ENCODE results near the gene MYDGF. TPM values are rescaled to one million over a fixed set of nuclear protein-coding genes. Genes with fewer than 3 reads are reported as not detected.

MYDGF gene
- total and polyA plus RNA-seq, 7 experiments from 2014 or later, result 28.1 to 105 (median 32.4) TPM

DNA sequence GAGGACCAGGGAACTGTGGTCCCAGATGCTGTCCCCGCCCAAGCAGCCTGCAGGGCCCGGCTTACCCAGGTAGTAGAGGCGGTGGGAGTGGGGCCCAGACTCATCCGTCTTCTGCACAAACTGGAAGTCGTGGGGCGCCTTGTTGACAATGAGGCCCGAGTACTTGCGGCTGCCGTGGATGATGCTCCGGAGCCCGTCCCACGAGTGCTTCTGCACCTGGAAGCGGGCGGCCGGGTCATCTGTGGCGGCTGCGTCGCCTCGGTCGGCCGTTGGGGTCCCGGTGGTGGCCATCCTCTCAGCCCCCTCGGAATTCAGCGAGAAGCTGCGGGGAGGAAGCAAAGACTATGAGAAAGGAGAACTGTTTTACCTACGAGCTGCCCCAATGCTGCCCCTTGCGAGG, 43.9 kb upstream of the MYDGF start:
- Histone ChIP-seq H3K27ac (ENCODE audit: low read depth, low read length) (no peak overlapping the region), H3K9me3 (ENCODE audit: control insufficient read depth in 2 of 3, low read length in 3 of 3) (no peaks in the 10 kb centered on the region), H3K36me3 (ENCODE audit: control insufficient read depth in 2 of 3, insufficient read depth in 3 of 3, low read length in 3 of 3) (peaks cover 0 to 87% (median 19%) of the 10 kb centered on the region in 3 experiments), H3K4me1 (ENCODE audit: control insufficient read depth in 2 of 2, insufficient read depth in 2 of 2, low read length in 2 of 2) (peaks cover 0 to 7% of the 10 kb centered on the region in 2 donors), H3K4me3 (ENCODE audit: low read length) (no peak overlapping the region), H3K27me3 (ENCODE audit: control insufficient read depth in 2 of 2, insufficient read depth in 2 of 2, low read length in 2 of 2) (no peaks in the 10 kb centered on the region)
- Mint-ChIP-seq H3K4me1 (peaks cover 4 to 12% (median 6%) of the 10 kb centered on the region in 7 donors), H3K27me3 (no peaks in the 10 kb centered on the region), H3K4me3 (no peak overlapping the region), H3K36me3 (peaks cover 5 to 45% (median 13%) of the 10 kb centered on the region in 5 donors), H3K9me3 (peaks cover 0 to 1% (median 0%) of the 10 kb centered on the region in 11 donors), H3K27ac (no peak overlapping the region)
- intact Hi-C loops (cut with micrococcal nuclease), result no loop called here
- DNase-seq (no peak), ATAC-seq (no peak)
- POLR2A ChIA-PET, result no interaction called here
- CTCF ChIA-PET, result no interaction called here

DNA sequence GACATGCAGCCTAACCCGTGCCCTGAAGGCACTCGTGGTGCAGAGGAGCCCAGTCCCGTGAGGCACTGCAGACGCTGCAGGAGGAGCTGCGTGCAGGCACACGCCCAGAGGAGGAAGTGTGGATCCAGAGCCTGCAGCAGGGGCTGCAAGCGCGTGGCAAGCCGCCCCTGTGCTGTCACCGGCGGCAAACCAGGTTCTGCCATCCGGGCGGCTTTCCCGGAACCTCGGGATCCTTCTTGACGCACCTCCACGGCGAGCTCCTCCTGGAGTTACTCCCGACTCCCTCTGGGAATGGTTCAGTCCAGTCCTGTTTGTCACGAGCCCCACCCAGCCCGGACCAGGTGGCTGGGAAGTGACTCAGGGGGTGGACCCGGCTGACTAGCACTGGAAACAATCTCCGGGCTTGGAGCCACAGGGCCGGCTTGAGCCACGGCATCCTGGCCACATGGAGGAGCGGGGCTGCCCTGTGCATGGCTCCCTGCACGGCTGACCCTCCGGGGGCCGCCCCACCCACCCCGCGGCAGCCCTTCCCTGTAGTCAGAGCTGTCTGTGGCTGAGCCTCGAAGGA, 43.3 kb upstream of the MYDGF start:
- H3K4me1 ChIP-seq (ENCODE audit: control insufficient read depth in 2 of 2, insufficient read depth in 2 of 2, low read length in 2 of 2), result peaks cover 0 to 7% of the 10 kb centered on the region in 2 donors
- H3K27me3 Mint-ChIP-seq, result no peaks in the 10 kb centered on the region
- H3K4me1 Mint-ChIP-seq, result peaks cover 5 to 13% (median 6%) of the 10 kb centered on the region in 7 donors
- H3K4me3 Mint-ChIP-seq, result no peak overlapping the region
- no peak for ATAC-seq
- POLR2A ChIA-PET, result no interaction called here
- no peak overlapping the region for H3K27ac Mint-ChIP-seq
- peaks cover 0 to 1% (median 0%) of the 10 kb centered on the region in 11 donors for H3K9me3 Mint-ChIP-seq
- no peak overlapping the region for H3K4me3 ChIP-seq (ENCODE audit: low read length)
- no peak overlapping the region for H3K27ac ChIP-seq (ENCODE audit: low read depth, low read length)
- H3K27me3 ChIP-seq (ENCODE audit: control insufficient read depth in 2 of 2, insufficient read depth in 2 of 2, low read length in 2 of 2), result no peaks in the 10 kb centered on the region
- peaks cover 0 to 82% (median 15%) of the 10 kb centered on the region in 3 experiments for H3K36me3 ChIP-seq (ENCODE audit: control insufficient read depth in 2 of 3, insufficient read depth in 3 of 3, low read length in 3 of 3)
- CTCF ChIA-PET, result no interaction called here
- no peak for DNase-seq
- intact Hi-C loops (cut with micrococcal nuclease), result no loop called here
- H3K36me3 Mint-ChIP-seq, result peaks cover 5 to 46% (median 13%) of the 10 kb centered on the region in 5 donors
- no peaks in the 10 kb centered on the region for H3K9me3 ChIP-seq (ENCODE audit: control insufficient read depth in 2 of 3, low read length in 3 of 3)

DNA sequence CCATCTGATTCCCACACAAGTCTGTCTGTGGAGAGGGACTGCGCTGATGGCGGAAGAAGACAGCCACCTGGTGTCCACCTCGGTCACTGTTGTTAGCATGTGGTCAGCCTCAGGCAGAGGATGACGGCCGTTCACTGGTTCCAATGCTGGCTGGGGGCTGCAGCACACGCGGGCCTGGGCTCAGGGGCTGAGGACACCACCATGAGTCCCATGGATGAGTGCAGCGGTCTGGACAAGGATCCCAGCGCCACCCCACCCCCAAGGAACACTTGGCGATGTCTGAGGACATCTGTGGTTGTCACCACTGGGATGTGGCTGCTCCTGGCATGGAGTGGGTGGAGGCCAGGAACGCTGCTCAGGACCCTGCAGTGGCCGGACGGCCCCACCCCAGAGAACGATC, 42.6 kb upstream of the MYDGF start:
- Histone ChIP-seq H3K27ac (ENCODE audit: low read depth, low read length) (no peak overlapping the region), H3K4me3 (ENCODE audit: low read length) (no peak overlapping the region), H3K9me3 (ENCODE audit: control insufficient read depth in 2 of 3, low read length in 3 of 3) (no peaks in the 10 kb centered on the region), H3K4me1 (ENCODE audit: control insufficient read depth in 2 of 2, insufficient read depth in 2 of 2, low read length in 2 of 2) (peaks cover 0 to 7% of the 10 kb centered on the region in 2 donors), H3K36me3 (ENCODE audit: control insufficient read depth in 2 of 3, insufficient read depth in 3 of 3, low read length in 3 of 3) (peaks cover 0 to 75% (median 10%) of the 10 kb centered on the region in 3 experiments), H3K27me3 (ENCODE audit: control insufficient read depth in 2 of 2, insufficient read depth in 2 of 2, low read length in 2 of 2) (no peaks in the 10 kb centered on the region)
- Mint-ChIP-seq H3K36me3 (peaks cover 5 to 46% (median 14%) of the 10 kb centered on the region in 5 donors), H3K4me1 (peaks cover 5 to 17% (median 8%) of the 10 kb centered on the region in 7 donors), H3K4me3 (no peak overlapping the region), H3K9me3 (peaks cover 0 to 1% (median 0%) of the 10 kb centered on the region in 11 donors), H3K27me3 (no peaks in the 10 kb centered on the region), H3K27ac (no peak overlapping the region)
- no peak for DNase-seq
- intact Hi-C loops (cut with micrococcal nuclease), result no loop called here
- ChIA-PET CTCF (no interaction called here), POLR2A (no interaction called here)
- ATAC-seq, result no peak

DNA sequence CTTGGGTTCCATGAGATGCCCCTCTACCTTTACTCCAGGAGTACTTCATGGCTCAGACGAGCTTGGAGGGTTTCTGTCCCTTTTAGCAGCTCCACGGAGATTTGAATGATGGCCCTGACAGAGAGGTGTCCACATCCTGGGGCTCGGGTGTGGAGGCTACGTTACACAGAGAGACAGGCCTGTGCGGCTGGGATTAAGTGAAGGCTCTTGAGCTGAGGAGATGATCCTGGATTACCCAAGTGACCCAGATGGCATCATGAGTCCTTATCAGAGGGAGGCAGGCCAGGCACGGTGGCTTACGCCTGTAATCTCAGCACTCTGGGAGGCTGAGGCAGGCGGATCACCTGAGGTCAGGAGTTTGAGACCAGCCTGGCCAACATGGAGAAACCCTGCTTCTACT, 41.1 kb upstream of the MYDGF start:
- no peak overlapping the region for H3K27ac ChIP-seq (ENCODE audit: low read depth, low read length)
- no peak overlapping the region for H3K4me3 ChIP-seq (ENCODE audit: low read length)
- H3K9me3 Mint-ChIP-seq, result peaks cover 0 to 1% (median 0%) of the 10 kb centered on the region in 11 donors
- POLR2A ChIA-PET, result no interaction called here
- ATAC-seq (no peak), DNase-seq (no peak)
- H3K27ac Mint-ChIP-seq, result no peak overlapping the region
- peaks cover 5 to 16% (median 8%) of the 10 kb centered on the region in 7 donors for H3K4me1 Mint-ChIP-seq
- peaks cover 0 to 7% of the 10 kb centered on the region in 2 donors for H3K4me1 ChIP-seq (ENCODE audit: control insufficient read depth in 2 of 2, insufficient read depth in 2 of 2, low read length in 2 of 2)
- no peaks in the 10 kb centered on the region for H3K9me3 ChIP-seq (ENCODE audit: control insufficient read depth in 2 of 3, low read length in 3 of 3)
- H3K4me3 Mint-ChIP-seq, result no peak overlapping the region
- H3K27me3 ChIP-seq (ENCODE audit: control insufficient read depth in 2 of 2, insufficient read depth in 2 of 2, low read length in 2 of 2), result no peaks in the 10 kb centered on the region
- peaks cover 0 to 70% (median 0%) of the 10 kb centered on the region in 3 experiments for H3K36me3 ChIP-seq (ENCODE audit: control insufficient read depth in 2 of 3, insufficient read depth in 3 of 3, low read length in 3 of 3)
- H3K36me3 Mint-ChIP-seq, result peaks cover 5 to 48% (median 14%) of the 10 kb centered on the region in 5 donors
- H3K27me3 Mint-ChIP-seq, result no peaks in the 10 kb centered on the region
- CTCF ChIA-PET, result interaction anchor here (0.7 to 0.8 kb wide), 2 partner anchors 10 to 141 kb away, joined by 3 read pairs; no protein-coding TSS in a partner anchor
- intact Hi-C loops (cut with micrococcal nuclease), result no loop called here

DNA sequence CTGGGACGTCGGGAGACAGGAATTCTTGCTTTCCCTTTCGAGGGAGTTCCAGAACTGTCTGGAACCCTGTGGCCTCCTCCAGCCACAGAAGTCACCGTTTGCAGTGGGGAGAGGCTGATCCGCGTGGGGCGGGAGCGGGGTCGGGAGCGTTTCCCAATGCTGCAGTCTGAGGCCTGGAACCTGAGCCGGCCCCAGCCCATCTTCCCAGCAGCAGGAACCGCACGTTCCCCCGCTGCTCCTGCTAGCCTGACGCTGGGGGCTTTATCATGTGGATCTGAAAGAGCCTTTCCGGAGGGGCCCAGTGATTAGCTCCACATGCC, 40.1 kb upstream of the MYDGF start:
- intact Hi-C loops (cut with micrococcal nuclease), result no loop called here
- H3K9me3 ChIP-seq (ENCODE audit: control insufficient read depth in 2 of 3, low read length in 3 of 3), result no peaks in the 10 kb centered on the region
- ATAC-seq (no peak), DNase-seq (no peak)
- no peaks in the 10 kb centered on the region for H3K27me3 ChIP-seq (ENCODE audit: control insufficient read depth in 2 of 2, insufficient read depth in 2 of 2, low read length in 2 of 2)
- ChIA-PET POLR2A (no interaction called here), CTCF (no interaction called here)
- Mint-ChIP-seq H3K4me3 (no peak overlapping the region), H3K27ac (no peak overlapping the region), H3K9me3 (no peaks in the 10 kb centered on the region), H3K4me1 (peaks cover 5 to 12% (median 8%) of the 10 kb centered on the region in 7 donors), H3K36me3 (peaks cover 5 to 38% (median 14%) of the 10 kb centered on the region in 5 donors), H3K27me3 (no peaks in the 10 kb centered on the region)
- H3K4me1 ChIP-seq (ENCODE audit: control insufficient read depth in 2 of 2, insufficient read depth in 2 of 2, low read length in 2 of 2), result peaks cover 0 to 7% of the 10 kb centered on the region in 2 donors
- peaks cover 0 to 70% (median 0%) of the 10 kb centered on the region in 3 experiments for H3K36me3 ChIP-seq (ENCODE audit: control insufficient read depth in 2 of 3, insufficient read depth in 3 of 3, low read length in 3 of 3)
- H3K27ac ChIP-seq (ENCODE audit: low read depth, low read length), result no peak overlapping the region
- H3K4me3 ChIP-seq (ENCODE audit: low read length), result no peak overlapping the region

DNA sequence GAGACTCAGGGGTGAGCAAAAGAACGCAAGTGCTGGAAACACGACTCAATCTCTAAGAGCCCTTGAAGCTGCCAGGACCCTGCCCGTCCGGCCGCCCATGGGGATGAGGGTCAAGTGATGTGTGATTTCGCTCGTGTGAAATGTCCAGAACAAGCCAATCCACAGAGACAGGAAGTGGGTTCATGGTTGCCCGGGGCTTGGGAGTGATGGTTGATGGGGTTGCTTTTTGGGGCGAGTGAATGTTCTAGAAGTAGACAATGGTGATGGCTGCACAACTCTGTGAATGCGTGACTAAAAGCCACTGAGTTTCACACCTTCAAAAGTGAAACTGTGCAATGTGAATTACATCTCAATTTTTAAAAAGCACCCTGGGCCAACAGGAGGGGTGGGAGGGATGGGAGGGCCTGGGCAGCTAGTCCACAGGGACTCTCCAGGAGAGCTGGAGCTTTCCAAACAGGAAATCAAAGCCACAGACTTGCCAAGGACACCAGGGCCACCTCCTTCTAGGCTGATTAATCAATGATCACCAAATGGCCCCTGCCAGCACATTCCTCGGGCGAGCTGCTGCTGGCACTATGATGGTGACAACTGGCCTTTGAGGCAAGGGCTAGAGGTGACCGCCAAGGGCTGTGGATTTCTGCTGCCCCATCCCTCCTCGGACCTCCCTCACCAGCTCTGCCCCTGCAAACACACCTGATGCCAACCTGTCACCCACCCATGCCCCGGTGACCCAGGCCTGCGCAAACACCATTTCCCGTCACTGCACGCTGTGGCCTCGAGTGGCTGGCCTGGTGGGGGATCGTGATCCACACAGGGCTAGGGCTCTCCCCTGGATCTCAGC, 39.5 kb upstream of the MYDGF start:
- H3K4me3 ChIP-seq (ENCODE audit: low read length), result no peak overlapping the region
- Mint-ChIP-seq H3K9me3 (no peaks in the 10 kb centered on the region), H3K4me1 (peaks cover 2 to 12% (median 6%) of the 10 kb centered on the region in 7 donors), H3K27ac (peak overlapping the region in 4 of 9 donors; percentile 7 to 71 (median 46)), H3K27me3 (no peaks in the 10 kb centered on the region), H3K36me3 (peaks cover 4 to 33% (median 13%) of the 10 kb centered on the region in 5 donors), H3K4me3 (peak overlapping the region in 1 of 10 donors; percentile 43)
- CTCF ChIA-PET, result no interaction called here
- H3K27ac ChIP-seq (ENCODE audit: low read depth, low read length), result no peak overlapping the region
- intact Hi-C loops (cut with micrococcal nuclease), result no loop called here
- peaks cover 0 to 7% of the 10 kb centered on the region in 2 donors for H3K4me1 ChIP-seq (ENCODE audit: control insufficient read depth in 2 of 2, insufficient read depth in 2 of 2, low read length in 2 of 2)
- DNase-seq, result no peak
- no peaks in the 10 kb centered on the region for H3K27me3 ChIP-seq (ENCODE audit: control insufficient read depth in 2 of 2, insufficient read depth in 2 of 2, low read length in 2 of 2)
- POLR2A ChIA-PET, result no interaction called here
- peak; percentile 53 for ATAC-seq
- H3K36me3 ChIP-seq (ENCODE audit: control insufficient read depth in 2 of 3, insufficient read depth in 3 of 3, low read length in 3 of 3), result peaks cover 0 to 73% (median 4%) of the 10 kb centered on the region in 3 experiments
- no peaks in the 10 kb centered on the region for H3K9me3 ChIP-seq (ENCODE audit: control insufficient read depth in 2 of 3, low read length in 3 of 3)
